Natural killer cell (primary cell): ENCODE measurements around the gene ZNF189. TPM values are rescaled to one million over a fixed set of nuclear protein-coding genes. Genes with fewer than 3 reads are reported as not detected.
A peak's percentile ranks its signal among the peaks of the same experiment; 100 is the strongest.

Source experiments
- ATAC-seq, 3 donors: fragments of 150-1000 bp in 2 of 3; fragments of 200-7000 bp in 1 of 3; cut with Tn5 transposase; 1 replicate in 1 of 3; 2 replicates in 2 of 3; pipeline ENCODE4 v1.10.0; 2021; ENCODE audit warnings: mild to moderate bottlenecking in 2 of 3, moderate library complexity in 2 of 3
- DNase-seq, 2 donors: peaks; one replicate each; pipeline versions ENCODE4 v3.0.0 to v3.0.0-alpha.2; 2013 to 2021; ENCODE audit warnings: mixed read lengths in 1 of 2
- H3K27ac ChIP-seq: one replicate; pipeline ENCODE4 v1.5.1; 2013; ENCODE audit warnings: mild to moderate bottlenecking, low read length
- H3K27me3 ChIP-seq: one replicate; pipeline ENCODE4 v1.6.1; 2013; ENCODE audit warnings: low read length; ENCODE audit not compliant: control insufficient read depth, insufficient read depth
- H3K36me3 ChIP-seq: one replicate; pipeline ENCODE4 v1.6.1; 2013; ENCODE audit warnings: low read length; ENCODE audit not compliant: control insufficient read depth, insufficient read depth
- H3K4me1 ChIP-seq: one replicate; pipeline ENCODE4 v1.6.1; 2013; ENCODE audit warnings: low read length; ENCODE audit not compliant: control insufficient read depth, insufficient read depth
- H3K4me3 ChIP-seq: one replicate; pipeline ENCODE4 v1.5.1; 2013; ENCODE audit warnings: low read length
- H3K9me3 ChIP-seq: one replicate; pipeline ENCODE4 v1.6.1; 2013; ENCODE audit warnings: low read length; ENCODE audit not compliant: control insufficient read depth, insufficient read depth
- H3K27ac Mint-ChIP-seq, 2 donors: one replicate each; pipeline ENCODE4 v1.8.0; 2022; ENCODE audit warnings: mild to moderate bottlenecking in 2 of 2, mixed read lengths in 2 of 2, moderate library complexity in 1 of 2
- H3K27me3 Mint-ChIP-seq, 2 donors: one replicate each; pipeline ENCODE4 v1.8.0; 2022; ENCODE audit warnings: low read depth in 2 of 2, mixed read lengths in 2 of 2
- H3K36me3 Mint-ChIP-seq: one replicate; pipeline ENCODE4 v1.8.0; 2022; ENCODE audit warnings: mixed read lengths
- H3K4me1 Mint-ChIP-seq, 2 donors: one replicate each; pipeline ENCODE4 v1.8.0; 2022; ENCODE audit warnings: mixed read lengths in 2 of 2
- H3K4me3 Mint-ChIP-seq: one replicate; pipeline ENCODE4 v1.8.0; 2022; ENCODE audit warnings: mild to moderate bottlenecking, moderate library complexity, mixed read lengths
- H3K9me3 Mint-ChIP-seq, 2 donors: one replicate each; pipeline ENCODE4 v1.8.0; 2022; ENCODE audit warnings: mixed read lengths in 2 of 2
- WGBS: methylation state at CpG from one replicate; pipeline ENCODE4 v1.1.7; 2013; ENCODE audit warnings: missing lambda C conversion rate; ENCODE audit not compliant: insufficient coverage; 5-methylcytosine and 5-hydroxymethylcytosine counted together
- intact Hi-C: fragments of 100-400 bp; cut with micrococcal nuclease; formaldehyde crosslinking; loops from one replicate; pipeline ENCODE4 v1.14.2; 2022
- total RNA-seq, 4 donors: library from RNA; stranded (reverse); fragments of 120-200 nt in 1 of 4; gene quantifications; one replicate each; pipeline versions ENCODE4 v1.2.3 to v1.2.4, GENCODE V29; 2013 to 2022
- TF ChIP-seq, protein P1 (sequence below): fragments of 200-600 bp; IDR thresholded peaks from one replicate; pipeline ENCODE4 v1.8.0; 2022; ENCODE audit warnings: antibody characterized with exemption

Gene ZNF189
- total RNA-seq, 3 donors from 2014 or later (not counting 1 experiment from before 2014, with no cell fraction given) = 6.7 to 11.3 (median 8.7) TPM

DNA sequence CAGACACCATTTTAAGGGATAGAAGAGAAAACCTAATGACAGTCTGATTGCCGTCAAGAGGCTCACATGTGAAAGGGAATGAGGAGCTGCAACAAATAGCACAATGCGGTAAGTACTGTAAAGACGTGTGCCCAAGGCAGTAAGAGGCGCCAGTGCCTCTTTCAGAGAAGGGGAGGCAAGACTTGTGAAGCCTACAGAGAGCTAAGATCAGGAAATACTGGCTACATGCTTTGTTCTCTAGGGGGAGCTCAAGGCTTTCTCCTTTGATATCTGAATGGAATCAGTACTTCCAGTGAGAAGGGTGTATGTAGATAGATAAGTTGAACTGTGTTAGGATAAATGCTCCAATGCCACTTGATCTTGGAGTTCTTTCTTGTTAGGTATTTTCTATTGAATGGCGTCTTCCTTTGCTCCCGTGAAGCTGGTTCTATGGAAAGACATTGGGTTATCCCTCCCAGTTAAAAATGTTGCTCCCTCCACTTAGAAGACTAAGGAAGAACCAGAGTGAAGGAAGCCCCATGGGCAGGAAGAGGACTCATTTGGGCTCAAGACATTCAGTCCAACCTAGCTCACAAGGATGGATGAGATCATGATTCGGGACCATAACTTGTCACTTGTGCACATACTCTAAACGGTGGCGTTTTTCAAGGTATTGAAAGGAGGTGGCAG is 60.4 kb downstream of the ZNF189 start:
- Mint-ChIP-seq H3K27me3 (peaks cover 11 to 15% of the 10 kb centered on the region in 2 donors), H3K4me3 (no peak overlapping the region), H3K36me3 (no peaks in the 10 kb centered on the region), H3K4me1 (no peaks in the 10 kb centered on the region), H3K9me3 (no peaks in the 10 kb centered on the region), H3K27ac (no peak overlapping the region)
- no peak overlapping the region for H3K27ac ChIP-seq
- no peaks in the 10 kb centered on the region for H3K4me1 ChIP-seq
- no peaks in the 10 kb centered on the region for H3K36me3 ChIP-seq
- H3K4me3 ChIP-seq = no peak overlapping the region
- TF ChIP-seq, protein P1, sequence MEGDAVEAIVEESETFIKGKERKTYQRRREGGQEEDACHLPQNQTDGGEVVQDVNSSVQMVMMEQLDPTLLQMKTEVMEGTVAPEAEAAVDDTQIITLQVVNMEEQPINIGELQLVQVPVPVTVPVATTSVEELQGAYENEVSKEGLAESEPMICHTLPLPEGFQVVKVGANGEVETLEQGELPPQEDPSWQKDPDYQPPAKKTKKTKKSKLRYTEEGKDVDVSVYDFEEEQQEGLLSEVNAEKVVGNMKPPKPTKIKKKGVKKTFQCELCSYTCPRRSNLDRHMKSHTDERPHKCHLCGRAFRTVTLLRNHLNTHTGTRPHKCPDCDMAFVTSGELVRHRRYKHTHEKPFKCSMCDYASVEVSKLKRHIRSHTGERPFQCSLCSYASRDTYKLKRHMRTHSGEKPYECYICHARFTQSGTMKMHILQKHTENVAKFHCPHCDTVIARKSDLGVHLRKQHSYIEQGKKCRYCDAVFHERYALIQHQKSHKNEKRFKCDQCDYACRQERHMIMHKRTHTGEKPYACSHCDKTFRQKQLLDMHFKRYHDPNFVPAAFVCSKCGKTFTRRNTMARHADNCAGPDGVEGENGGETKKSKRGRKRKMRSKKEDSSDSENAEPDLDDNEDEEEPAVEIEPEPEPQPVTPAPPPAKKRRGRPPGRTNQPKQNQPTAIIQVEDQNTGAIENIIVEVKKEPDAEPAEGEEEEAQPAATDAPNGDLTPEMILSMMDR = peak; percentile 14
- intact Hi-C loops = loop anchor here (1.0 kb wide), 1 partner anchor 71 kb away; no protein-coding TSS in a partner anchor
- H3K9me3 ChIP-seq = no peaks in the 10 kb centered on the region
- peak in 2 of 3 donors; percentile 49 for ATAC-seq
- peaks cover 3% of the 10 kb centered on the region for H3K27me3 ChIP-seq
- 21% methylated on average over 5 of the region's 9 CpGs for WGBS
- DNase-seq = peak in 1 of 2 donors; percentile 60

Other genes with a start within 250 kb of the ZNF189 start
- gene BAAT, start 13.8 kb upstream of the ZNF189 start, total RNA-seq = not detected
- gene MRPL50, start 233 bp upstream of the ZNF189 start, total RNA-seq = 1 to 10 TPM; 4.4 to 5.9 (median 5.1) TPM
- gene ALDOB, start 36.9 kb downstream of the ZNF189 start, total RNA-seq = not detected
- 10 to 100 TPM; 35.5 to 44.2 (median 42.5) TPM for gene RNF20, start 135.0 kb downstream of the ZNF189 start, total RNA-seq
- not detected for gene PPP3R2, start 196.1 kb downstream of the ZNF189 start, total RNA-seq